GM12891 (cell line): ENCODE measurements around the gene PDE10A.

Experiments used
- POLR2AphosphoS5 ChIP-seq: IDR thresholded peaks from 2 replicates; pipeline ENCODE4 v1.6.1; 2011; ENCODE audit warnings: low read depth, low read length, control low read depth
- POU2F2 ChIP-seq: IDR thresholded peaks from 2 replicates; pipeline ENCODE4 v1.6.1; 2011; ENCODE audit warnings: low read depth, mild to moderate bottlenecking, control low read depth, low read length, moderate library complexity
- TAF1 ChIP-seq: IDR thresholded peaks from 2 replicates; pipeline ENCODE4 v1.6.1; 2011; ENCODE audit warnings: low read depth, low read length, control low read depth

GRCh38 chr6:165678429-165678828 lies 15.4 kb upstream of the PDE10A start:
- TF ChIP-seq TAF1 (no peak), POLR2AphosphoS5 (no peak), POU2F2 (no peak)
